Measurements from ENCODE around the gene B3GNT5. TPM values are rescaled to one million over a fixed set of nuclear protein-coding genes. Genes with fewer than 3 reads are reported as not detected.
A peak's percentile ranks its signal among the peaks of the same experiment; 100 is the strongest.

The B3GNT5 gene
- polyA plus RNA-seq, 3 donors: 14.1 to 17.7 (median 14.2) TPM

GRCh38 chr3:183309276-183309675 is 56.2 kb downstream of the B3GNT5 start:
- whole genome bisulfite sequencing (ENCODE audit: insufficient coverage): 97% methylated on average over 5 of the region's 5 CpGs
- Mint-ChIP-seq H3K27ac (peak overlapping the region in 3 of 7 donors; percentile 24 to 76 (median 57)), H3K27me3 (ENCODE audit: low read depth in 3 of 3) (peaks cover 0 to 4% (median 2%) of the 10 kb centered on the region in 3 donors), H3K36me3 (no peaks in the 10 kb centered on the region), H3K4me3 (no peak overlapping the region), H3K4me1 (peaks cover 54% of the 10 kb centered on the region), H3K9me3 (no peaks in the 10 kb centered on the region)
- Histone ChIP-seq H3K79me2 (ENCODE audit: insufficient read depth, low read length) (no peaks in the 10 kb centered on the region), H3K4me2 (replicated peaks; ENCODE audit: extremely low read depth, low read length, poor library complexity, severe bottlenecking) (no peak overlapping the region), H3K9ac (ENCODE audit: insufficient read depth, low read length, poor library complexity, severe bottlenecking) (no peak overlapping the region), H3K9me3 (replicated peaks in 1 of 2; ENCODE audit: control insufficient read depth in 1 of 2, insufficient read depth in 1 of 2, low read length in 2 of 2) (no peaks in the 10 kb centered on the region), H4K20me1 (ENCODE audit: insufficient read depth, low read length) (no peaks in the 10 kb centered on the region), H3K27ac (ENCODE audit: low read depth in 1 of 2, low read length in 2 of 2) (no peak overlapping the region), H3K4me1 (ENCODE audit: control insufficient read depth in 1 of 2, insufficient read depth in 2 of 2, low read length in 2 of 2) (peaks cover 49 to 59% of the 10 kb centered on the region in 2 donors), H3K4me3 (replicated peaks in 1 of 3; ENCODE audit: low read depth in 2 of 3, low read length in 3 of 3) (no peak overlapping the region), H3K36me3 (replicated peaks in 1 of 2; ENCODE audit: control insufficient read depth in 1 of 2, insufficient read depth in 2 of 2, low read length in 2 of 2) (no peaks in the 10 kb centered on the region), H2AFZ (ENCODE audit: insufficient read depth, low read depth, low read length, poor library complexity, severe bottlenecking) (no peak overlapping the region), H3K27me3 (ENCODE audit: control insufficient read depth in 2 of 2, insufficient read depth in 2 of 2, low read length in 2 of 2) (no peaks in the 10 kb centered on the region)
- TF ChIP-seq, protein P1, sequence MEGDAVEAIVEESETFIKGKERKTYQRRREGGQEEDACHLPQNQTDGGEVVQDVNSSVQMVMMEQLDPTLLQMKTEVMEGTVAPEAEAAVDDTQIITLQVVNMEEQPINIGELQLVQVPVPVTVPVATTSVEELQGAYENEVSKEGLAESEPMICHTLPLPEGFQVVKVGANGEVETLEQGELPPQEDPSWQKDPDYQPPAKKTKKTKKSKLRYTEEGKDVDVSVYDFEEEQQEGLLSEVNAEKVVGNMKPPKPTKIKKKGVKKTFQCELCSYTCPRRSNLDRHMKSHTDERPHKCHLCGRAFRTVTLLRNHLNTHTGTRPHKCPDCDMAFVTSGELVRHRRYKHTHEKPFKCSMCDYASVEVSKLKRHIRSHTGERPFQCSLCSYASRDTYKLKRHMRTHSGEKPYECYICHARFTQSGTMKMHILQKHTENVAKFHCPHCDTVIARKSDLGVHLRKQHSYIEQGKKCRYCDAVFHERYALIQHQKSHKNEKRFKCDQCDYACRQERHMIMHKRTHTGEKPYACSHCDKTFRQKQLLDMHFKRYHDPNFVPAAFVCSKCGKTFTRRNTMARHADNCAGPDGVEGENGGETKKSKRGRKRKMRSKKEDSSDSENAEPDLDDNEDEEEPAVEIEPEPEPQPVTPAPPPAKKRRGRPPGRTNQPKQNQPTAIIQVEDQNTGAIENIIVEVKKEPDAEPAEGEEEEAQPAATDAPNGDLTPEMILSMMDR (IDR thresholded peaks at IDR 0.05): no peak
- intact Hi-C loops (cut with micrococcal nuclease): loop anchor here (5.0 to 10.0 kb wide), 4 partner anchors 37 to 97 kb away; partner anchors contain the start of gene B3GNT5 (in 1 of the 2)
- DNase-seq: no peak

GRCh38 chr3:183310936-183311335 is 57.9 kb downstream of the B3GNT5 start:
- H3K9ac ChIP-seq (ENCODE audit: insufficient read depth, low read length, poor library complexity, severe bottlenecking): no peak overlapping the region
- 100% methylated on average over 1 of the region's 3 CpGs for WGBS (ENCODE audit: insufficient coverage)

More at GRCh38 chr3:183310936-183311335, 57.9 kb downstream of the B3GNT5 start:
- no peaks in the 10 kb centered on the region for H4K20me1 ChIP-seq (ENCODE audit: insufficient read depth, low read length)
- no peak overlapping the region for H3K27ac Mint-ChIP-seq
- no peaks in the 10 kb centered on the region for H3K36me3 ChIP-seq (replicated peaks in 1 of 2; ENCODE audit: control insufficient read depth in 1 of 2, insufficient read depth in 2 of 2, low read length in 2 of 2)
- H3K79me2 ChIP-seq (ENCODE audit: insufficient read depth, low read length): no peaks in the 10 kb centered on the region
- H3K9me3 ChIP-seq (replicated peaks in 1 of 2; ENCODE audit: control insufficient read depth in 1 of 2, insufficient read depth in 1 of 2, low read length in 2 of 2): no peaks in the 10 kb centered on the region
- DNase-seq: no peak
- no peaks in the 10 kb centered on the region for H3K36me3 Mint-ChIP-seq
- no peak overlapping the region for H3K4me3 Mint-ChIP-seq
- no peak overlapping the region for H3K27ac ChIP-seq (ENCODE audit: low read depth in 1 of 2, low read length in 2 of 2)
- TF ChIP-seq, protein P1 (IDR thresholded peaks at IDR 0.05): no peak
- intact Hi-C loops (cut with micrococcal nuclease): loop anchor here (5.0 kb wide), 1 partner anchor 56 kb away; no protein-coding TSS in a partner anchor
- peaks cover 46 to 50% of the 10 kb centered on the region in 2 donors for H3K4me1 ChIP-seq (ENCODE audit: control insufficient read depth in 1 of 2, insufficient read depth in 2 of 2, low read length in 2 of 2)
- H3K4me1 Mint-ChIP-seq: peaks cover 53% of the 10 kb centered on the region
- H3K27me3 Mint-ChIP-seq (ENCODE audit: low read depth in 3 of 3): peaks cover 2 to 4% (median 2%) of the 10 kb centered on the region in 3 donors
- H3K9me3 Mint-ChIP-seq: no peaks in the 10 kb centered on the region
- H3K4me2 ChIP-seq (replicated peaks; ENCODE audit: extremely low read depth, low read length, poor library complexity, severe bottlenecking): no peak overlapping the region
- H3K27me3 ChIP-seq (ENCODE audit: control insufficient read depth in 2 of 2, insufficient read depth in 2 of 2, low read length in 2 of 2): no peaks in the 10 kb centered on the region
- H2AFZ ChIP-seq (ENCODE audit: insufficient read depth, low read depth, low read length, poor library complexity, severe bottlenecking): no peak overlapping the region
- no peak overlapping the region for H3K4me3 ChIP-seq (replicated peaks in 1 of 3; ENCODE audit: low read depth in 2 of 3, low read length in 3 of 3)

All from CD14-positive monocyte (primary cell).